ENCODE results near the gene BABAM2. TPM values are rescaled to one million over a fixed set of nuclear protein-coding genes. Genes with fewer than 3 reads are reported as not detected.
A peak's percentile ranks its signal among the peaks of the same experiment; 100 is the strongest.

Gene BABAM2
- total and polyA plus RNA-seq, 8 donors, result 27.1 to 49.2 (median 28.4) TPM

DNA sequence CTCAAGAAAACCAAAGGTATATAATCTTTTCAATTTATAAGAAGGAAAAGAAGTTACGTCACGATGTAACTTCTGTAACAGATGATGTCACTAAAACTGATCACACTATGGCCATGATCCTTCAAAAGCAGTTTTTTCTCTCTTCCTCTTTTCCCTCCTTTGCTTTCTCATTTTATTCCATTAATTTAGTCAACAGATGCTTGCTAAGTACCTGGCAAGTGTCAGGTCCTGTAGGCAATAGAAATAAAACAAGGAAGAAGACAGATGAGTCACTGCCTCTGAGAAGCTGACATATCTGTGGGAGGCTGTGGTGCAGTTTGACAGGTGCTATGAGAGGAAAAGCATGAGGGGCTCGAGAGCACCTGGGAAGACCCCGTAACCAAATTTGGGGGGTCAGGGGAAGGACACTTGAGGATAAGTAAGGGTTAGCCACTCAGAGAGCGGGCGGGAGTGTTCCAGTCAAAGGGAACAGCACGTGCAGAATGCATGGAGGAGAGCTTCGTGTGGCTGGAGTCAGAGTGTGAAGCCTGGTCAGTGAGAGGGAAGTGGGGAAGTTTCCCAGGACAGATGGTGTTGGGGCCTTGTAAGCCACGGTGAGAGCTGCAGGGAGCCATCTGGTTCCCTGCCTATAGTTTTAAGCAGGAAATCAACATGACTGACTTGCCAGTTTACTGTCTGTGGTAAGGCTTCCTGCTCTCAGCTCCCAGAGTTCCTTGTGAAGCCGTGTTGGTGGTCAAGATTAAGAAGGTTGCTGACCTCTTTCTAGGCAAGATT lies 303.3 kb downstream of the BABAM2 start:
- H3K36me3 ChIP-seq, result no peaks in the 10 kb centered on the region
- TF ChIP-seq, protein P1, sequence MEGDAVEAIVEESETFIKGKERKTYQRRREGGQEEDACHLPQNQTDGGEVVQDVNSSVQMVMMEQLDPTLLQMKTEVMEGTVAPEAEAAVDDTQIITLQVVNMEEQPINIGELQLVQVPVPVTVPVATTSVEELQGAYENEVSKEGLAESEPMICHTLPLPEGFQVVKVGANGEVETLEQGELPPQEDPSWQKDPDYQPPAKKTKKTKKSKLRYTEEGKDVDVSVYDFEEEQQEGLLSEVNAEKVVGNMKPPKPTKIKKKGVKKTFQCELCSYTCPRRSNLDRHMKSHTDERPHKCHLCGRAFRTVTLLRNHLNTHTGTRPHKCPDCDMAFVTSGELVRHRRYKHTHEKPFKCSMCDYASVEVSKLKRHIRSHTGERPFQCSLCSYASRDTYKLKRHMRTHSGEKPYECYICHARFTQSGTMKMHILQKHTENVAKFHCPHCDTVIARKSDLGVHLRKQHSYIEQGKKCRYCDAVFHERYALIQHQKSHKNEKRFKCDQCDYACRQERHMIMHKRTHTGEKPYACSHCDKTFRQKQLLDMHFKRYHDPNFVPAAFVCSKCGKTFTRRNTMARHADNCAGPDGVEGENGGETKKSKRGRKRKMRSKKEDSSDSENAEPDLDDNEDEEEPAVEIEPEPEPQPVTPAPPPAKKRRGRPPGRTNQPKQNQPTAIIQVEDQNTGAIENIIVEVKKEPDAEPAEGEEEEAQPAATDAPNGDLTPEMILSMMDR (IDR thresholded peaks at IDR 0.05), result no peak
- no peak overlapping the region for H3K4me3 ChIP-seq
- H3K4me1 ChIP-seq, result peaks cover 0 to 6% of the 10 kb centered on the region in 2 donors
- H3K9me3 ChIP-seq, result no peaks in the 10 kb centered on the region
- no peaks in the 10 kb centered on the region for H3K27me3 ChIP-seq
- ATAC-seq, result no peak
- DNase-seq, result peak in 2 of 4 donors; percentile 14 to 53
- no peak overlapping the region for H3K27ac ChIP-seq
- intact Hi-C loops (cut with DNase I), result no loop called here

DNA sequence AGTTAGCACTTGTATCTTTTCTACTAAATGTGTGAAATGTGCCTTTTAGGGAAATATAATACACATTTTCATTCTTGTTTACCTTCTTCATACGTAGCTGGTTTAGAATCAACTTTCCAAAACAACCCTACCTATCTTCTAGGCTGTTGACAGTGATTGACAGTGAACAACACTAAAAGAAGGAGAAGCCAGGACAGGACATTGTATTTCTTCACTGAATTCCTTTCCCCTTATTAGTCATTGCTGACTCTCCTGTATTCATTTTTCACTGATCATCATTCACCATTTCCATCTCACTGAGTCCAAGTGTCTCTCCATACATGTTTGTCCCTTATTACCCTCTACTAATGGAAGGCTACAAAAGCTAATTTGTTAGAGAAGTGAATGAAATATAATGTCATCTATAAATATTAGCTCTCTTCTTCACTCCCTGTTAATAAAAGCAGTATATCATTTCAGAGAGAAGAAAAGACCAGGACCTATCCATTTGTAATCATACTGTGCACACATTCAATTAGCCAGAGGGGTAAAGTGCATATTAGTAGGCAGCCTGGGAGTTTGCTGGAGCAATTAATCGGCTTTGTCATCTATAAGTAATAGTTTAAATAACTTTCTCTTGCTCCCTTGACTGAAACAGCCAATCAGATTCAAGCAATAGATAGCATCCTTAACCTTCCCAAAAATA lies 309.6 kb downstream of the BABAM2 start:
- no peak for DNase-seq
- Histone ChIP-seq H3K27me3 (no peaks in the 10 kb centered on the region), H3K36me3 (no peaks in the 10 kb centered on the region), H3K4me1 (peaks cover 0 to 6% of the 10 kb centered on the region in 2 donors), H3K4me3 (no peak overlapping the region), H3K27ac (no peak overlapping the region), H3K9me3 (no peaks in the 10 kb centered on the region)
- ATAC-seq, result no peak
- TF ChIP-seq, protein P1 (IDR thresholded peaks at IDR 0.05), result no peak
- intact Hi-C loops (cut with DNase I), result no loop called here

- Histone ChIP-seq H3K4me3 (no peak overlapping the region), H3K27me3 (no peaks in the 10 kb centered on the region), H3K27ac (no peak overlapping the region), H3K4me1 (peaks cover 0 to 6% of the 10 kb centered on the region in 2 donors), H3K36me3 (no peaks in the 10 kb centered on the region), H3K9me3 (no peaks in the 10 kb centered on the region)
- intact Hi-C loops (cut with DNase I), result no loop called here
- TF ChIP-seq, protein P1 (IDR thresholded peaks at IDR 0.05), result no peak
- ATAC-seq (no peak), DNase-seq (no peak)
Observed at GRCh38 chr2:28201671-28202180, 311.2 kb downstream of the BABAM2 start.

GRCh38 chr2:28202719-28203118 lies 312.2 kb downstream of the BABAM2 start:
- Histone ChIP-seq H3K4me1 (no peaks in the 10 kb centered on the region), H3K27ac (no peak overlapping the region), H3K4me3 (no peak overlapping the region), H3K9me3 (no peaks in the 10 kb centered on the region), H3K36me3 (no peaks in the 10 kb centered on the region), H3K27me3 (no peaks in the 10 kb centered on the region)
- TF ChIP-seq, protein P1 (IDR thresholded peaks at IDR 0.05), result no peak
- no peak for ATAC-seq
- intact Hi-C loops (cut with DNase I), result no loop called here
- DNase-seq, result no peak

GRCh38 chr2:28206762-28207161 lies 316.2 kb downstream of the BABAM2 start:
- no peaks in the 10 kb centered on the region for H3K36me3 ChIP-seq
- intact Hi-C loops (cut with DNase I), result no loop called here
- H3K4me3 ChIP-seq, result no peak overlapping the region
- H3K27ac ChIP-seq, result no peak overlapping the region
- DNase-seq (no peak), ATAC-seq (no peak)
- TF ChIP-seq, protein P1 (IDR thresholded peaks at IDR 0.05), result no peak
- no peaks in the 10 kb centered on the region for H3K4me1 ChIP-seq
- H3K9me3 ChIP-seq, result no peaks in the 10 kb centered on the region
- H3K27me3 ChIP-seq, result no peaks in the 10 kb centered on the region

All from left lung (tissue), 10 donors.